ENCODE measurements around the gene SHFL.

Gene SHFL

GRCh38 chr19:10085641-10086590 is at the start of gene SHFL:
TSS of gene SHFL (plus strand) at chr19:10086317. CDS start at chr19:10086428, 111 bp downstream.
- no peak for DNase-seq

- DNase-seq, result no peak
Observed at GRCh38 chr19:10036601-10037071, 49.5 kb upstream of the SHFL start.

DNA sequence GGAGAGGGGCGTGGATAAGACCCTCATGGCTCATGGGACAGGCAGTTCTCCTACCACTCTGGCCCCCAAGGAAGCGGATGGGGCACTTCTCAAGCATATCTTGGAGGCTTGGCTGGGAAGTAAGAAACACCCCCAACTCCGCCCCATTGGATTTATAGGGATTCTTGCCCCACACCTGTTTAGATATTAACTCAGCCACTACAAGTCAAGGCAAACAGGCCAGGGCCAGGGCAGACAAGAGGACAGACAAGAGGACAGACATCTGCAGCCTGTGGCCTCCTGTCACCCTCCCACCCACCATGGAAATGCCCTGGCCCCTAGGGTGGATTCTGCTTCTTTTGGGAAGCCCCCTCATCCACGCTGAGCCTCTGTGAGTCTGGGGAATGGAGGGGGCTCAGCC is 48.8 kb upstream of the SHFL start:
- no peak for DNase-seq

- no peak for DNase-seq
Observed at GRCh38 chr19:10037809-10038208, 48.3 kb upstream of the SHFL start.

DNA sequence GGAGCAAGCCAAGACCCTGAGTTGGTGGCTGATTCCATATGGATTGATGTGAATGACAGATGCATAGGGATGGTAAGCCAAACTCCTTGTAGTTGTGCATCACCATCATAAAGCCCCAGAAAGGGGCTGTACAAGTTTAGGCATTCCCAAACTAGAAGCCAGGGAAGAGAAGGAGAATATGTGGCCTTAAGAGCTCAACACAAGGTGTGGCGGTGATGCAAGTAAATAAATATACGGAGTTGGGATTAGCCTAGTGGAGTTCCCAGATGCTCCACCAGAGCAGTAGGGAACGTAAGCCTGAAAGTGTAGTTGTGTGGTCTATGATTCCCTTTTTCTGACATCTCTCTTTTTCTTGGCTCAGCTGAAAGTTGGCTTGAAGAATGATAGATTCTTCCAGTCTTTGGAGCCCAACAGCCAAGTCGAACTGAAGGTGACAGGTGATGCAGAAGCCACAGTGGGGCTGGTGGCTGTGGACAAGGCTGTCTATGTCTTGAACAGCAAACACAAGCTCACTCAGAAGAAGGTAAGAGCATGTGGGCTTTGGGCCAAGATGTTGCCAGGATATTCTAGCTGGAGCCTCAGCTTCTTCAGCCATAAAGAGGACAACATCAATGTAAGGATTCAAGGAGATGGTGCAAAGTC is 42.7 kb upstream of the SHFL start:
- no peak for DNase-seq

- peak in 1 of 2 experiments; percentile 27 for DNase-seq
Observed at GRCh38 chr19:10044390-10044789, 41.7 kb upstream of the SHFL start.

DNA sequence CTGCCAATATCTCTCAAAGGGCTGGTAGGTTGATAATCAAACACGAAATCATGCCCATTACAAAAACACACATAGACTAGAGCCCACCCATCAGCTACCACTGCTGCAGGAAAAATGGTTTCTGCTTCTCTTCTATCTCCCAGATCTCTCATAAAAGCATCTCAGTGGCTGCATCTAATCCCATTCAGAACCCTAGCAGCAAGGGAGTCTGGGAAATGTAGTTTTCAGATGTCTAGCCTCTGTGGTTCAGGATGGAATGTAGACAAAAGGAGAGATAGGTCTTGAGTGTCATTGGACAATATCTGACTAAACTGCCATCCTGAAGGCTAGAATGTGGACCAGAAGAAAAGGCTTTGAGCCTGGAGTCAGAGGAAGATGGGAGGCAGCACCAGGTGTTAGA is 40.7 kb upstream of the SHFL start:
- no peak for DNase-seq

GRCh38 chr19:10049626-10050025 is 36.5 kb upstream of the SHFL start:
- no peak for DNase-seq

DNA sequence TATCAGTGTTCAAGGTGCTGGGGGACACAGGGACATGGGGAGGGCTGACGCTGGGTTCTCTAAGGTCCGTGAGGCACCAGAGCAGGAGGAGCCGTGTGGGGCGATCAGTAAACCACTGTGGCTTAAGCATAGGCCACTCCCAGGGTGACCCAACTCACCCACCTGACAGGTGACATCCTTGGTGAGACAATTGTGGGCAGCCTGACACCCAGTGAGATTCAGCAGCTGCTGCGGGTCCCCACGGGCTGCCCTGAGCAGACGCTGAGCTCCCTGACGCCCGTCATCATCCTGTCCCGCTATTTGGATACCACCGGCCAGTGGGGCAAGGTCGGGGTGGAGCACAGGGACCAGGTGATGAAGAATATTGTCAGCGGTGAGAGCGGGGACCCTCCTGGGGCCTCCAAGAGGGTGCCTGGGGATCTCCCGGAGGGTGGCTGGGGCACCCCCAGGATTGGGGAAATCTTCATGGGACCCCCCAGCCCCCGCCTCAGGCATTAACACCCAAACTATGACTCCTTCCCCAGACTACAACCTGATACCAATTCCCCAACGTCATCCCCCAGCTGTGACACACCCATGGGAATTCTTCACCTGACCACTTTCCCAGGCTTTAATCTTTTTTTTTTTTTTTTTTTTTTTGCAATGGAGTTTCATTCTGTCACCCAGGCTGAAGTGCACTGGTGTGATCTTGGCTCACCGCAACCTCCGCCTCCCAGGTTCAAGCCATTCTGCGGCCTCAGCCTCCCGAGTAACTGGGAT is 33.3 kb upstream of the SHFL start:
- DNase-seq, result no peak

DNA sequence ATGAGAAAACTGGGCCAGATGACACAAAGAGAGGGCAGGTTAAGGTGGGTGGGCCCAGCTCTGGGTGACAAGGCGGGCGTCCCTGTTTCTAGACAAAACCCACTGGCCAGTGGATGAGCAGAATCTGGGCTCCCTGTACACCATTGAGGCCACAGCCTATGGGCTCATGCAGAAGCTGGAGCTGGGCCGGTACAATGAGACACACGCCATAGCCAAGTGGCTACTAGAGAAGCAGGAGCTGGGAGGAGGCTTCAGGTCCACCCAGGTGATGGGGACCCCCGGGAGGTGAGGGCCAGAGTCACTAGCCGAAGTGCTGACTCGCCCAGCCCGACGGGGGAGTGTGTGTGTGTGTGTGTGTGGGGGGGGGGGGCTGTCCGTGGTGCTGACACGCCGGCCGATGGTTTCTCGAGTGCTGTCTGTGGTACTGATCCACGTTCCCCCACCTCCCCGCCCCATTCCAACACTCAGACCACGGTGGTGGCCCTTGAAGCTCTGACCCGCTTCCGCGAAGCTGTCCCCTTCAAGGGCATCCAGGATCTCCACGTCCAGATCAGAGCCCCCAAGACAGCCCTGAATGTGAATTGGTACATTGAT is 24.3 kb upstream of the SHFL start:
- no peak for DNase-seq

DNA sequence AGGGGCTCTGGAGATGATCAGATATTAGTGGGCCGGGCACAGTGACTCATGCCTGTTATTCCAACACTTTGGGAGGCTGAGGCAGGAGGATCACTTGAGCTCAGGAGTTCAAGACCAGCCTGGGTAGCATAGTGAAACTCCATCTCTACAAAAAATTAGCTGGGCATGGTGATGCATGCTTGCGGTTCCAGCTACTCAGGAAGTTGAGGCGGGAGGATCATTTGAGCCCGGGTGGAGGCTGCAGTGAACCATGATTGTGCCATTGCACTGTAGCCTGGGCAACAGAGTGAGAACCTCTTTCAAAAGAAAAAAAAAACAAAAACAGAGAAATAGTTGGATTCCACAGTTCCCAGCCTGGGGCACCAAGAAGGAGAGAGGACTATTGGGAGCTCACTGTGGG is 17.9 kb upstream of the SHFL start:
- DNase-seq, result no peak

GRCh38 chr19:10069046-10069445 is 17.1 kb upstream of the SHFL start:
- DNase-seq, result no peak

- DNase-seq, result no peak
Observed at GRCh38 chr19:10070730-10071446, 15.2 kb upstream of the SHFL start.

- DNase-seq, result peak in 1 of 2 experiments; percentile 41
Observed at GRCh38 chr19:10074153-10074552, 12.0 kb upstream of the SHFL start.

DNA sequence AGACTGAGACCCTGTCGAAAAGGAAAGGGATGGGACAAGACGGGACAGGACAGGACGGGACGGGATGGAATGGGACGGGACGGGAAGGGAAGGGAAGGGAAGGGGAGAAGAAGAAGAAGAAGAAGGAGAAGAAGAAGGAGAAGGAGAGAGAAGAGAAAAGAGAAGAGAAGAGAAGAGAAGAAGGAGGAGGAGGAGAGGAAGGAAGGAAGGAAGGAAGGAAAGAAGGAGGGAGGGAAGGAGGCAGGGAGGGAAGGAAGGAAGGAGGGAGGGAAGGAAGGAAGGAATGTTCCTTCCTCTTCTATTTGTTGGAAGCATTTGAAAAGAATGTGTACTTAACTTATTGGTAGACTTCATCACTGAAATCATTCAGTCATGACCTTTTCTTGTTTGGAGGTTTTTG is 9.6 kb upstream of the SHFL start:
- DNase-seq, result no peak

GRCh38 chr19:10078329-10078728 is 7.8 kb upstream of the SHFL start:
- no peak for DNase-seq

DNA sequence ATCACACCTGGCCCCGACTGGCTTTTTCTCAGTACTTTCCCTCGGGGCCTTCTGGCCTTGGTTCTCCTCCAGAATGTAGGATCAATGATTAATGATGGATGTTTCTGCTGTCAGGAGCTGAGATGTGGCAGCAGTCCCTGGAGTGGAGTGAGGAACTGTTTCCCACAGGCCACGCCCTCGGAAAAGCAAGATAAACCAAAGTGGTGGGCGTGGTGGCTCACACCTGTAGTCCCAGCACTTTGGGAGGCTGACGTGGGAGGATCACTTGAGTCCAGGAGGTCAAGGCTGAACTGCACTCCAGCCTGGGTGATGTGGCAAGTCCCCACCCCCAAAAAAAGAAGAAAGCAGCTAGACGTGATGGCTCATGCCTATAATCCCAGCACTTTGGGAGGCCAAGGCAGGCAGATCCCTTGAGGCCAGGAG is 7.1 kb upstream of the SHFL start:
- DNase-seq, result no peak

- DNase-seq, result no peak
Observed at GRCh38 chr19:10083911-10084310, 2.2 kb upstream of the SHFL start.

GRCh38 chr19:10084803-10085202 is 1.3 kb upstream of the SHFL start:
- DNase-seq, result no peak

DNA sequence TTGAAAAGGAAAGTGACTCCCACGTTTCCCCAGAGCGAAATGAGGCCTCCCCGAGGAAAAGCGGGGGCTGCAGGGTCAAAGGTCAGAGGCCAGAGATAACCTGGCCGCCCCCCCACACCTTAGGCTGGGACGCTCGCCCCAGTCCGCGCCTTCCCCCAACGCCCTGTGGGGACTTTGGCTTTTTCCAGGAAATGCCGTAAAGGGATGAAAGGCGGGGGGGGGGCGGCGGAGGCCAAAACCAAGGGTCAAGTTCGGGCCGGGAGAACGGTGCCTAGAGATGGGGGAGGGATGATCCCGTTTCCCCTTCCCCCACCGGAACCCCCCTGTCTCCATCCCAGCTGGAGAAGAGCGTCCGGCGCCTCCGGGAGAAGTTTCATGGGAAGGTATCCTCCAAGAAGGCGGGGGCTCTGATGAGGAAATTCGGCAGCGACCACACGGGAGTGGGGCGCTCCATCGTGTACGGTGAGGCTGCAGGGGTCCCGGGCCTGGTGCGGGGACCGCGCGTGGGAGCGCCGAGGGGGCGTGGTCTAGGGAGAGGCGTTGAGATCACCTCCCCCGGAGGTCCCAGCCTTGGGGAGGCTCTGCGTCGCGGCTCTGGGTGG is 575 bp downstream of the SHFL start:
- no peak for DNase-seq

GRCh38 chr19:10087296-10088061 is 1.4 kb downstream of the SHFL start:
- DNase-seq, result no peak

All from NCI-H446 (cell line).